H9 (cell line): ENCODE results near the gene ZFR2. TPM values are rescaled to one million over a fixed set of nuclear protein-coding genes. Genes with fewer than 3 reads are reported as not detected.

Experiments
- DNase-seq: peaks from one replicate; pipeline ENCODE4 v3.0.0-alpha.2; 2017
- H2AFZ ChIP-seq: one replicate; pipeline ENCODE4 v1.6.1; 2013; ENCODE audit warnings: mild to moderate bottlenecking, low read length, control low read depth, moderate library complexity
- H2AK5ac ChIP-seq: 2 replicates; pipeline ENCODE4 v1.6.1; 2013; ENCODE audit warnings: low read length, control low read depth, mixed read lengths; ENCODE audit not compliant: insufficient read length
- H2BK120ac ChIP-seq: one replicate; pipeline ENCODE4 v1.6.1; 2013; ENCODE audit warnings: low read depth, mild to moderate bottlenecking, low read length, control low read depth, inconsistent platforms; ENCODE audit not compliant: poor library complexity, severe bottlenecking
- H2BK12ac ChIP-seq: 2 replicates; pipeline ENCODE4 v1.6.1; 2013; ENCODE audit warnings: low read length, control low read depth, mixed read lengths, low read depth; ENCODE audit not compliant: insufficient read length
- H2BK15ac ChIP-seq: 2 replicates; pipeline ENCODE4 v1.6.1; 2013; ENCODE audit warnings: low read depth, low read length, control low read depth
- H2BK20ac ChIP-seq: one replicate; pipeline ENCODE4 v1.6.1; 2013; ENCODE audit warnings: low read depth, mild to moderate bottlenecking, low read length, control low read depth, inconsistent platforms; ENCODE audit not compliant: poor library complexity, severe bottlenecking
- H2BK5ac ChIP-seq: 2 replicates; pipeline ENCODE4 v1.6.1; 2013; ENCODE audit warnings: low read length, control low read depth, mixed read lengths; ENCODE audit not compliant: insufficient read length
- H3K14ac ChIP-seq: 2 replicates; pipeline ENCODE4 v1.6.1; 2013; ENCODE audit warnings: low read length, control low read depth; ENCODE audit not compliant: insufficient read depth
- H3K18ac ChIP-seq: 2 replicates; pipeline ENCODE4 v1.6.1; 2013; ENCODE audit warnings: low read depth, mild to moderate bottlenecking, mixed read lengths, low read length, control low read depth; ENCODE audit not compliant: insufficient read length
- H3K23ac ChIP-seq: 2 replicates; pipeline ENCODE4 v1.6.1; 2013; ENCODE audit warnings: low read length, control low read depth, mixed read lengths, low read depth; ENCODE audit not compliant: insufficient read length
- H3K23me2 ChIP-seq: 2 replicates; pipeline ENCODE4 v1.6.1; 2013; ENCODE audit warnings: low read depth, mild to moderate bottlenecking, mixed read lengths, low read length, control low read depth; ENCODE audit not compliant: insufficient read length, poor library complexity, severe bottlenecking
- H3K27ac ChIP-seq: 2 replicates; pipeline ENCODE4 v1.5.1; 2013; ENCODE audit warnings: low read length, control low read depth, mixed read lengths, low read depth; ENCODE audit not compliant: insufficient read length
- H3K27me3 ChIP-seq: 2 replicates; pipeline ENCODE4 v1.6.1; 2013; ENCODE audit warnings: low read length, control low read depth, inconsistent platforms; ENCODE audit not compliant: insufficient read depth
- H3K4ac ChIP-seq: 2 replicates; pipeline ENCODE4 v1.6.1; 2013; ENCODE audit warnings: low read depth, mild to moderate bottlenecking, control low read depth, inconsistent platforms, low read length, moderate library complexity
- H3K4me1 ChIP-seq: 2 replicates; pipeline ENCODE4 v1.6.1; 2013; ENCODE audit warnings: low read length, control low read depth, inconsistent platforms; ENCODE audit not compliant: insufficient read depth
- H3K4me2 ChIP-seq: 2 replicates; pipeline ENCODE4 v1.6.1; 2013; ENCODE audit warnings: low read length, control low read depth, mixed read lengths; ENCODE audit not compliant: insufficient read length, insufficient read depth
- H3K56ac ChIP-seq: 2 replicates; pipeline ENCODE4 v1.6.1; 2013; ENCODE audit warnings: low read depth, mild to moderate bottlenecking, mixed read lengths, low read length, control low read depth; ENCODE audit not compliant: insufficient read length
- H3K79me1 ChIP-seq: 2 replicates; pipeline ENCODE4 v1.6.1; 2013; ENCODE audit warnings: low read depth, mild to moderate bottlenecking, moderate library complexity, low read length, control low read depth, inconsistent platforms; ENCODE audit not compliant: insufficient read depth, poor library complexity, severe bottlenecking
- H3K79me2 ChIP-seq: 2 replicates; pipeline ENCODE4 v1.6.1; 2013; ENCODE audit warnings: low read length, control low read depth, inconsistent platforms; ENCODE audit not compliant: insufficient read depth
- H3K9ac ChIP-seq: 2 replicates; pipeline ENCODE4 v1.6.1; 2013; ENCODE audit warnings: low read length, control low read depth, mixed read lengths; ENCODE audit not compliant: insufficient read length; ENCODE audit errors: extremely low read depth
- H3K9me3 ChIP-seq: one replicate; pipeline ENCODE4 v1.6.1; 2013; ENCODE audit warnings: low read depth, low read length, inconsistent platforms; ENCODE audit not compliant: control insufficient read depth
- H3T11ph ChIP-seq: one replicate; pipeline ENCODE4 v1.6.1; 2013; ENCODE audit warnings: mild to moderate bottlenecking, low read length, control low read depth, inconsistent platforms
- H4K20me1 ChIP-seq: one replicate; pipeline ENCODE4 v1.6.1; 2013; ENCODE audit not compliant: control insufficient read depth, insufficient read length, insufficient read depth
- H4K5ac ChIP-seq: 2 replicates; pipeline ENCODE4 v1.6.1; 2013; ENCODE audit warnings: low read depth, mild to moderate bottlenecking, mixed read lengths, low read length, control low read depth; ENCODE audit not compliant: insufficient read length
- H4K8ac ChIP-seq: replicated peaks from 2 replicates; pipeline ENCODE4 v1.6.1; 2013; ENCODE audit warnings: low read length, control low read depth, mixed read lengths, low read depth; ENCODE audit not compliant: insufficient read length
- H4K91ac ChIP-seq: 2 replicates; pipeline ENCODE4 v1.6.1; 2013; ENCODE audit warnings: low read depth, mild to moderate bottlenecking, moderate library complexity, mixed read lengths, low read length, control low read depth; ENCODE audit not compliant: insufficient read length
- H3K27ac Mint-ChIP-seq, 3 experiments: 2 replicates in 2 of 3; 3 replicates in 1 of 3; pipeline ENCODE4 v1.8.0; 2020 to 2021; ENCODE audit warnings: mixed read lengths in 3 of 3, mild to moderate bottlenecking in 1 of 3, moderate library complexity in 1 of 3
- H3K27me3 Mint-ChIP-seq: 2 replicates; pipeline ENCODE4 v1.8.0; 2021; ENCODE audit warnings: low read depth, mild to moderate bottlenecking, moderate library complexity, mixed read lengths
- H3K36me3 Mint-ChIP-seq, 3 experiments: 2 replicates in 2 of 3; 3 replicates in 1 of 3; pipeline ENCODE4 v1.8.0; 2020 to 2021; ENCODE audit warnings: low read depth in 3 of 3, mixed read lengths in 3 of 3; ENCODE audit not compliant: insufficient read depth in 1 of 3
- H3K4me1 Mint-ChIP-seq, 2 experiments: 2 replicates each; pipeline ENCODE4 v1.8.0; 2020; ENCODE audit warnings: mixed read lengths in 2 of 2
- H3K4me3 Mint-ChIP-seq, 2 experiments: 2 replicates in 1 of 2; 3 replicates in 1 of 2; pipeline ENCODE4 v1.8.0; 2020 to 2021; ENCODE audit warnings: mild to moderate bottlenecking in 2 of 2, mixed read lengths in 2 of 2, moderate library complexity in 1 of 2
- H3K9me3 Mint-ChIP-seq, 2 experiments: 2 replicates in 1 of 2; 3 replicates in 1 of 2; pipeline ENCODE4 v1.8.0; 2020; ENCODE audit warnings: mild to moderate bottlenecking in 2 of 2, mixed read lengths in 2 of 2, moderate library complexity in 1 of 2
- CTCF ChIP-seq: fragments of 200-600 bp; sonication (generic); conservative IDR thresholded peaks from 3 replicates; pipeline ENCODE4 v1.8.0; 2021; ENCODE audit warnings: antibody characterized with exemption, mild to moderate bottlenecking
- WGBS: extraction: QIAGEN DNeasy Blood & Tissue Kit; methylation state at CpG from one replicate; pipeline ENCODE4 v1.1.7; 2013; ENCODE audit warnings: missing lambda C conversion rate, low lambda C conversion rate, mixed read lengths; ENCODE audit not compliant: insufficient read length; ENCODE audit errors: extremely low coverage; 5-methylcytosine and 5-hydroxymethylcytosine counted together
- total RNA-seq: library from RNA; stranded (reverse); gene quantifications from 2 replicates; pipeline ENCODE4 v1.2.1, GENCODE V29; 2021

ZFR2 gene
- total RNA-seq, 1 experiment from 2014 or later, result 18.3 TPM

DNA sequence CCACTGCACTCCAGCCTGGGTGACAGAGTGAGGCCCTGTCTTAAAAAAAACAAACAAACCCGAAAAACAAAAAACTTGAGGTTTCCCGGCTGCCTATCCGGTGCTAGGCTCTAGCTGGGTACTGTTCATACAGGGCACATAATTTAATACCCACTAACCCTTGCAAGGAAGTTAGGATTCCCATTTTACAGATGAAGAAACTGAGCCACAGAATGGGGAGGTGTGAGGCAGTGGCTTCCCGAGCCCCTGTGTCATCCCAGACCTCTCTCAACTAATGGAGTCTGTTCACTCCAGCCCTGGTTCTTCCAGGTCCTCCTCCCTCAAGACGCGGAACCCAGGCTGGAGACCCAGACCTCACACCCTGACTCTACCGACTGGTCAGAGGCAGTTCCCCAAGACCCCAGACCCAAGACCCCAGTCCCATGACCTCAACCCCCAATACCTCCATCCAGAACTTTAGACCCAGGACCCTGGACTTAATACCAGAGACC, 107.9 kb downstream of the ZFR2 start:
- H3K4me1 Mint-ChIP-seq, result peaks cover 4 to 14% of the 10 kb centered on the region in 2 experiments; a peak in 3 of 4 replicates
- H3K27ac Mint-ChIP-seq, result peak overlapping the region; percentile 53 to 85 (median 55); a peak in 5 of 7 replicates
- H3K4me2 ChIP-seq, result peak overlapping the region; percentile 81
- no peak overlapping the region for H2BK12ac ChIP-seq
- H3K56ac ChIP-seq, result no peak overlapping the region
- H4K5ac ChIP-seq, result no peak overlapping the region
- no peaks in the 10 kb centered on the region for H4K20me1 ChIP-seq
- no peaks in the 10 kb centered on the region for H3K27me3 Mint-ChIP-seq
- H2BK5ac ChIP-seq, result no peak overlapping the region
- H2BK20ac ChIP-seq, result no peak overlapping the region
- no peak overlapping the region for H3K27ac ChIP-seq
- H4K91ac ChIP-seq, result no peak overlapping the region
- peaks cover 5% of the 10 kb centered on the region for H3K79me1 ChIP-seq
- H3K18ac ChIP-seq, result peak overlapping the region; percentile 14
- no peak overlapping the region for H2AK5ac ChIP-seq
- H3K4me3 Mint-ChIP-seq, result peak overlapping the region; percentile 92 to 96
- no peak overlapping the region for H2BK120ac ChIP-seq
- H3T11ph ChIP-seq, result no peak overlapping the region
- H3K79me2 ChIP-seq, result no peaks in the 10 kb centered on the region
- H2AFZ ChIP-seq, result no peak overlapping the region
- no peaks in the 10 kb centered on the region; a peak in 1 of 5 replicates for H3K9me3 Mint-ChIP-seq
- peaks cover 4% of the 10 kb centered on the region for H3K23me2 ChIP-seq
- no peaks in the 10 kb centered on the region for H3K4me1 ChIP-seq
- no peak overlapping the region for H2BK15ac ChIP-seq
- no peaks in the 10 kb centered on the region for H3K9me3 ChIP-seq
- H3K23ac ChIP-seq, result no peak overlapping the region
- no peak overlapping the region for H4K8ac ChIP-seq
- WGBS, result no CpG with 5 or more reads among the region's 7 CpGs
- no peak for DNase-seq
- no peak for TF ChIP-seq CTCF
- H3K14ac ChIP-seq, result peak overlapping the region; percentile 87; the same call in 1 of the 2 replicates
- peak overlapping the region; percentile 79 for H3K9ac ChIP-seq
- H3K4ac ChIP-seq, result no peak overlapping the region
- peaks cover 3 to 14% (median 12%) of the 10 kb centered on the region in 3 experiments; a peak in 4 of 7 replicates for H3K36me3 Mint-ChIP-seq
- no peaks in the 10 kb centered on the region for H3K27me3 ChIP-seq
